ENCODE measurements around the gene TBL2.
"Not testable (repeated sequence)": the region's sequence is repeated elsewhere in the genome, so short reads cannot be mapped to it uniquely, and the experiment has no call there.

The TBL2 gene

DNA sequence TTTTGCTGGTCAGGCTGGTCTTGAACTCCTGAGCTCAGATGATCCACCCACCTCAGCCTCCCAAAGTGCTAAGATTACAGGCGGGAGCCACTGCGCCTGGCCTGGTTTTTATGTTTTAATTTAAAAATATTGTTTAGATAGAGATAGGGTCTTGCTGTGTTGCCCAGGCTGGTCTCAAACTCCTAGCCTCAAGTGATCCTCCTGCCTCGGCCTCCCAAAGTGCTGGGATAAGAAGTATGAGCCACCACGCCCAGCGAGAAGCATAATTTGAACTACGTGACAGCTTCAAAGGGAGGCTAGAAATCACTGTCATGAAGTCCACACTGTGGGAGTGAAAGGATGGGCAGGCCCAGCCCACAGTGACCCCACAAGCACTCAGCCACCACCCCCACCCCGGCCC is 42.5 kb downstream of the TBL2 start:
- not testable (repeated sequence) for DNase-seq (ENCODE audit: low spot score)

DNA sequence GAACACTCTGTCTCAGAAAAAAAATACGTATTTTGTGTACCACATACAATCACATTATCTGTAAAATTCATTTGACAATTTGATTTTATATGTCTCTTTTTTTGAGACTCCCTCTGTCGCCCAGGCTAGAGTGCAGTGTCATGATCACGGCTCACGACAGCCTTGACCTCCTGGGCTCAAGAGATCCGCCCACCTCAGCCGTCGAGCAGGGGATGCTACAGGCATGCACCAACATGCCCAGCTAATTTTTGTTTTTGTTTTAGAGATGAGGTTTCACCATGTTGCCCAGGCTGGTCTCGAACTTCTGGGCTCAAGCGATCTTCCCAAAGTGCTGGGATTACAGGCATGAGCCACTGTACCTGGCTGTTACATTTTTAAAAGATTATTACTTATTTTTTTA is 44.6 kb downstream of the TBL2 start:
- DNase-seq (ENCODE audit: low spot score): no peak

DNA sequence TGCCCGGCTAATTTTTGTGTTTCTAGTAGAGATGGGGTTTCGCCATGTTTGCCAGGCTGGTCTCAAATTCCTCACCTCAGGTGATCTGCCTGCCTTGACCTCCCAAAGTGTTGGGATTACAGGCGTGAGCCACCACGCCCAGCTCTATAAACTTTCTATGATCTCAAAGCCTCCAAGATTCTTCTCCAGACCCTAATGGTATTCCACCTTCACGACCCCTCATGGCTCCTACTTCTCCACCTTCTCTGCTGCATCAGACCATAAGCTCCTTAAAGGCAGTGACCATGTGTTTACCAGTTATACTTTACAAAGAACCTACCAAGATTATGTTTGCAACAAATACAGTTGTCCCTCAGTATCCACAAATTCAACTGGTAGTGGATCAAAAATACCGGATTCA is 46.2 kb downstream of the TBL2 start:
- DNase-seq (ENCODE audit: low spot score): no peak

DNA sequence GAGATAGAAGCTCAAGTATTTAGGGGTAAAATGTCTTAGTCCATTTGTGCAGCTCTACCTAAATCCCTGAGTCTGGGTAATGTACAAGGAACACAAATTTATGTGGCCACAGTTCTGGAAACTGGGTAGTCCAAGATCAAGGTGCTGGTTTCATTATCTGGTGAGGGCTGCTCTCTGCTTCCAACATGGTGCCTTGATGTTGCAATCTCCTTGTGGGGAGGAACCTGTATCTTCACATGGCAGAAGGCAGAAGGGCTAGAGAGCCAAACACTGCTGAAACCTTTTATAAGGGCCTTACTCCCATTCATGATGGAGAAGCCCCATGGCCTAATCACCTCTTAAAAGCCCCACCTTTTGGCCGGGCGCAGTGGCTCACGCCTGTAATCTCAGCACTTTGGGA is 47.6 kb downstream of the TBL2 start:
- DNase-seq (ENCODE audit: low spot score): no peak

DNA sequence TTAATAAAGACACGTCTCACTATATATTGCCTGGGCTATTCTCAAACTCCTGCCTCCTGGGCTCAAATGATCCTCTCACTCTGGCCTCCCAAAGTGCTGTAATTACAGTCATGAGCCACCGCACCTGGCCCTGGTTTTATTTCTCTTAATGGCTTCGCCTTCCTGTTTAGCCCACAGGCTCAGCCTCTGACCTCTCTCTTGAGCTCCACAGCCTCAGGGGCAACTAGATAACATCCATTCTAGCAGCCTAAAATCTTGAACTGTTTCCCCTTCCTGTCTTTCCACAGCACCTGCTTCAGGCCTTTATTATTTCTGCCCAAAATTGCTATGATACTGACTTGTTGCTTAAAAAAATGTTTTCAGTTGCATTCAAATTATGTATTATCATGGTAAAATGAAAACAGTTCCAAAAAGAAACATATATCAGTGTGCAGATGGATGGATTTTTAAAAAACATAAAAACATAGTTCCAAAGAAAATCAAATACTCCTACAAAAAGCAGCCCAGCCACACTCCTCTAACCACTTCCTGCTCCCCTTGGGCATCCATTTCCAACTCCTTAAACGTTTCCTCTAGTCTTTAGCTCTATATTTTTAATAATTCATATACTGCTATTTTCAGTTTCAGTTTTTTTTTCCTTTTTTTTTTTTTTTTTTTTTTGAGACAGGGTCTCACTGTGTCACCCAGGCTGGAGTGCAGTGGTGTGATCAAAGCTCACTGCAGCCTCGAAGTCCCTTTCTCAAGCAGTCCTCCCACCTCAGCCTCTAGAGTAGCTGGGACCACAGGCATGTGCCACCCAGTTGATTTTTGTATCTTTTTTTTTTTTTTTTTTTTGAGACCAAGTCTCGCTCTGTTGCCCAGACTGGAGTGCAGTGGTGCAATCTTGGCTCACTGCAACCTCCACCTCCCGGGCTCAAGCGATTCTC is 51.2 kb downstream of the TBL2 start:
- no peak for DNase-seq (ENCODE audit: low spot score)

DNA sequence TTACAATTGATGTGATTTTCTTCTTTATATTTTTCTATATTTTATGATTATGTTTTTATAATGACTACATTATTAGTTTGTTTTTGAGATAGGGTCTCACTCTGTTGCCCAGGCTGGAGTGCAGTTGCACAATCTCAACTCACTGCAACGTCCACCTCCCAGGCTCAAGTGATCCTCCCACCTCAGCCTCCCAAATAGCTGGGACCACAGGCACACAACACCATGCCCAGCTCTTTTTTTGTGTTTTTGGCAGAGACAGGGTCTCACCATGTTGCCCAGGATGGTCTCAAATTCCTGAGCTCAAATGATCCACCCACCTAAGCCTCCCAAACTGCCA is 52.3 kb downstream of the TBL2 start:
- not testable (repeated sequence) for DNase-seq (ENCODE audit: low spot score)

DNA sequence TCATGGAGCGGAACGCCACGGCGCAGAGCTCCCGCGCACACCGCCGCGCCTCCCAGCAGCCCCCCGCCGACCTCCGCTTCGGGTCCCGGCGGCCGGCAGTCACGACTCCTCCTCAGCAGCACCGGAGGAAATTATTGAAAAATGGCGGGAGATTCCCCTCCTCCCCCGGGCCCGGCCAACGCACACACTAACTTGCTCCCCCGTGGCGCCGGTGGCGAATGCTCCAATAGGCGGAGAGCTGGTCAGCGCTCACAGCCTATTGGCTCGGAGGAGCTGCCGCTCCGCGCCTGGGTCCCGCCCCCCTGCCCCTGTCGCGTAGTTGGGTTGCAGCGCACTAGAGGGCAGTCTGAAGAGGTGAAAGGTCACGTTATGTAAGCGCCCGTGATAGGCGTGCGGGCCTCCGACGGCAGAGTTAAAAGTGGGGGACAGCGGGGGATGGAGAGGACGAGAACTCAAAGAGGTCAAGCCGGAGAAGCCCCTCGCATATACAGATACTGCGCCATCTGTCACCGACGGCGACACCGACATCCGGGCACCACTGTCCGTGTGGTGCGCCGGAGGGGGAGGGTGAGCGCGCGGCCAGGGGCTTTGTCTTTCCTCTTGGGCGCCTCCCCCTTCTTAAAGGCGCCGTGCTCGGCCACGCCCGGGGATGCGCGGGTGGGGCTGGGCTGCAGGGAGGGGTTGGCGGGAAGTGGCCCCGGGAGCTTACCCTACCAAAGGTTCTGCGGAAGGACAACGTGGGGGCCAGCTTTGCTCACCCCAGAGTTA is 56.1 kb downstream of the TBL2 start, which contains the start of gene BAZ1B:
Gene BAZ1B (minus strand): TSS at position 189 of the 768 bp plus-strand sequence. CDS start 360 bp downstream, outside the sequence.
- peak; percentile 98 for DNase-seq (ENCODE audit: low spot score)

DNA sequence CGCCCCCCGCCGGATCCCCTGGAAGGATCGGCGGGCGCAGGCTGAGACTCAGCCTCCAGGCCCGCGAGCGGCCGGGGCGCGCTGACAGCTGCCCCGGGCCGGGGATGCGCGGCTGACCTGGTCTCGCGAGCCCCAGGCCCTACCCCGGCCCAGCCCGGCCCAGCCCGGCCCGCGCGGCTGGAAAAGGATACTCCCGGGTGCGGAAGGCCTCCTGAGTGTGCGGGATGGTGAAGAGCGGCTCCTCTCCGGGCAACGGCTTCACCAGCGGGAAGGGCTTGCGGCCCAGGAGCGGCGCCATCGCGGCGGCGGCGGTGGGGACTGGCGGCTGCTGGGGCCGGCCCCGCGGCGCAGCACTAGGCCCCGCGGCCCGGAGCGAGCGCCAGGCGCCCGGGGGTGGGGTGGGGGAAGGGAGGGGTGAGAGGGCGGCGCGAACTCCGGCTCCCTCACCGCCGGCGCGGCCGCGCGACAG is 56.7 kb downstream of the TBL2 start:
- DNase-seq (ENCODE audit: low spot score): peak; percentile 56

DNA sequence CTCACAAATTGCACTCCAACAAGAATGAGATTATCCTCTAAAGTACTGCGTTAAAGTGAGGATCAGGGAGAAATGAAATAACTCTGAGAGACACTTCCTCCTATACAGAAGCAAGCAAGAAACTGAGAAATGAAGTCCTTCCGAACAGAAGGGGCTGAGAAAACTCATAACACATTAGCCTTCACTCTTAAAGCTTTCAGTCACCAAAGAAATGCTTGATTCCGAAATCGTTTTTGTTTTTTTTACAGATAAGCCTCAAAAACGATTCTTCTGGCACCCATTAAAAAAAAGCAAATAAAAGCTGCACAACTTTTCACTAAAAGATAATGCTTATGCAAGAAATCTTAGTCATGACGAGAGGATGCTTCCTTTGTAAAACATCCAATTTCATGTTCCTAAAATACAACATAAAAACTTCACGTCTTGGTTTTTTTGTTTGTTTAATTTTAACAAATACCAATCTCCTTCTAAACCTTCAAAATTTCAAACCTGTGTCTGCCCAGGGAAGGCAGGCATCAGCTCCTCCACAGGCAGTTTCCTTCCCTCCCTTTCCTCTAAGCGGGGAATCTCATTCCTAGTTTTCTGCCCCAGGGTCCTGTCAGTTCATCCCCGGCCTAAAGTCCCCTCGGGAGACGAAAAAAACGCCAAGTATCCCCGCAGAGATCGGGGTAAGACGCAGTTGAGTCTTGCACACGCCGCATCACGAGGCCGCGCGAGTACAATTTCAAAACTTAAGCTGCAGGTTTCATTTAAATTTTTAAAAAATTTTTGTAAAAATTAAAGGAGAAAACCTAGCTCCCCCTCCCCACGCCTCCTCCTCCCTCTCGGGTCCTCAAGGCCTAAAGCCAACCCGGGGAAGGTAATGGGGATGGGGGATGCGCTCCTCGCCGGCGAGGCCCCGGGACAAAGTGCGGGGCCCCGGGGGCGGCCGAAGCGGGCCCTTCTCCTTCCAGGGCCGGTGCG is 57.4 kb downstream of the TBL2 start:
- peak; percentile 32 for DNase-seq (ENCODE audit: low spot score)

DNA sequence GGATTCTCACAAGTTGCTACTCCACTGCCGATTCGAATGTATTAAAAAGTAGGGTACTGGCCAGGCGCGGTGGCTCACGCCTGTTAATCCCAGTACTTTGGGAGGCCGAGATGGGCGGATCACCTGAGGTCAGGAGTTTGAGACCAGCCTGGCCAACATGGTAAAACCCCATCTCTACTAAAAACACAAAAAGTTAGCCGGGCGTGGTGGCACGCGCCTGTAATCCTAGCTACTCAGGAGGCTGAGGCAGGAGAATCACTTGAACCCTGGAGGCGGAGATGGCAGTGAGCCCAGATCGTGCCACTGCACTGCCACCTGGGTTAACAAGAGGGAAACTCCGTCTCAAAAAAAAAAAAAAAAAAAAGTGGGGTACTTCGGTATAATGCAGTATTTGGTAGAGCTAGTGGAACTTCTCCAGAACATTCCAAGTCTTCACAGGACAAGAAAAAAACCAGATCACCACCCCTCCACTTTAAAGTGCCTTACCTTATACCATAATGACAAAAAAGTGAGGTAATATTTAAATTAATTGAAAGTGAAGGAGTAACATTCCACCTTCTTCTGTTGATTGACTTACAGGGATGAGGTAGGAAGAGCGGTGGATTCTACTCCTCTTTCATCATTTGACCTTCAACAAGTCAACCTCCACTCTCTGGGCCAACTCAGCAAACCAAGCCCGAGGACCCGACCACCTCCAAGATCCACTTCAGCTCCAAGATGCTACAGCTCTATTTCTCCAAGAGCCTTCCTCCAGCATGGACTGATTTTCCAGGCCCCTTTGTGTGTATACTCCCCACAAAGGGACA is 58.3 kb downstream of the TBL2 start:
- DNase-seq (ENCODE audit: low spot score): no peak

DNA sequence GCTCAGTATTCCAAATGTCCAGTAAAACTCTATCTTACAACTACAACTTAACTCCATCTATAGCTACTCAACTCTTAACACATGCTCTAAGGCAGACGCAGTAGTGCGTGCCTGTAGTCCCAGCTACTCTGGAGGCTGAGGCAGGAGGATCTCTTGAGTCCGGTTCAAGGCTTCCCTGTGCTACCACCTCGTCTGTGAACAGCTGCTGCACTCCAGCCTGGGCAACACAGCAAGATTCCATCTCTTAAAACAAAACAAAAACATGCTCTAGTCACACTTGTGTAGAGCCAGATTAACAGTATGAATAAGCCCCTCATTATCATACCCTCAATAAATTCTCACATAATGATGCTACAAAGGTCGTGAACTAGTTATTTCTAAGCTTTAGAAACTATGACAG is 59.9 kb downstream of the TBL2 start:
- no peak for DNase-seq (ENCODE audit: low spot score)
